H1 (cell line): ENCODE measurements around the gene GUCY1B1. TPM values are rescaled to one million over a fixed set of nuclear protein-coding genes. Genes with fewer than 3 reads are reported as not detected.

Experiments
- CTCF ChIA-PET: fragments of 300-600 bp; sonication (Branson Sonifier 250); formaldehyde crosslinking; loops from one replicate; lab custom pipeline; 2021; ENCODE audit not compliant: partially characterized antibody; lab: Charles Lee
- POLR2A ChIA-PET: fragments of 300-600 bp; sonication (Branson Sonifier 250); formaldehyde crosslinking; loops from one replicate; lab custom pipeline; 2021; ENCODE audit warnings: inconsistent platforms; ENCODE audit not compliant: partially characterized antibody; lab: Charles Lee
- DNase-seq, 2 experiments: peaks; one replicate each; pipeline versions ENCODE4 v3.0.0 to v3.0.0-alpha.2; 2010 to 2022; ENCODE audit warnings: low spot score in 2 of 2, low read depth in 1 of 2, mixed read lengths in 1 of 2
- FAIRE-seq: peaks from 2 replicates; lab custom pipeline; 2011; peaks lifted over from hg19 to GRCh38; lab: Jason Lieb, UNC
- H2AFZ ChIP-seq: 2 replicates; pipeline ENCODE4 v1.8.1; 2012; ENCODE audit warnings: low read length, inconsistent platforms
- H2AK5ac ChIP-seq: 2 replicates; pipeline ENCODE4 v1.6.1; 2013; ENCODE audit warnings: low read depth, low read length
- H2BK120ac ChIP-seq: replicated peaks from 2 replicates; pipeline ENCODE3; 2013; ENCODE audit warnings: low read depth, low read length, inconsistent platforms
- H2BK12ac ChIP-seq: 2 replicates; pipeline ENCODE4 v1.6.1; 2013; ENCODE audit warnings: low read depth, low read length
- H2BK15ac ChIP-seq: 2 replicates; pipeline ENCODE4 v1.6.1; 2013; ENCODE audit warnings: low read length
- H2BK20ac ChIP-seq: 2 replicates; pipeline ENCODE4 v1.6.1; 2013; ENCODE audit warnings: low read length
- H2BK5ac ChIP-seq: 2 replicates; pipeline ENCODE4 v1.6.1; 2013; ENCODE audit warnings: low read depth, low read length
- H3K14ac ChIP-seq: 2 replicates; pipeline ENCODE4 v1.6.1; 2013; ENCODE audit warnings: inconsistent platforms; ENCODE audit not compliant: insufficient read length
- H3K18ac ChIP-seq: 2 replicates; pipeline ENCODE4 v1.6.1; 2013; ENCODE audit warnings: low read length; ENCODE audit errors: extremely low read depth
- H3K23ac ChIP-seq: 2 replicates; pipeline ENCODE4 v1.6.1; 2013; ENCODE audit warnings: inconsistent platforms; ENCODE audit not compliant: insufficient read length
- H3K23me2 ChIP-seq: 2 replicates; pipeline ENCODE4 v1.6.1; 2013; ENCODE audit warnings: low read depth, low read length
- H3K27ac ChIP-seq: 2 replicates; pipeline ENCODE4 v1.6.1; 2011; ENCODE audit warnings: low read depth, low read length, inconsistent platforms
- H3K27me3 ChIP-seq, 4 experiments: replicated peaks in 1 of 4; 1 replicate in 1 of 4; 2 replicates in 3 of 4; pipeline versions ENCODE4 v1.6.1 to v1.8.1; 2011 to 2013; ENCODE audit warnings: low read length in 3 of 4, mild to moderate bottlenecking in 3 of 4, inconsistent platforms in 2 of 4, mixed read lengths in 2 of 4, moderate library complexity in 1 of 4; ENCODE audit not compliant: control insufficient read depth in 3 of 4, insufficient read depth in 3 of 4; ENCODE audit errors: extremely low read depth in 1 of 4
- H3K36me3 ChIP-seq, 4 experiments: 2 replicates each; pipeline versions ENCODE4 v1.6.1 to v1.8.1; 2011 to 2013; ENCODE audit warnings: mild to moderate bottlenecking in 4 of 4, low read length in 3 of 4, moderate library complexity in 2 of 4, control low read depth in 1 of 4, inconsistent platforms in 1 of 4; ENCODE audit not compliant: insufficient read depth in 4 of 4, control insufficient read depth in 2 of 4
- H3K4ac ChIP-seq: replicated peaks from 2 replicates; pipeline ENCODE3; 2013; ENCODE audit warnings: low read length, low read depth, mixed read lengths, inconsistent platforms; ENCODE audit not compliant: insufficient read length
- H3K4me1 ChIP-seq, 4 experiments: replicated peaks in 1 of 4; 1 replicate in 1 of 4; 2 replicates in 3 of 4; pipeline versions ENCODE4 v1.6.1 to v1.8.1; 2011 to 2013; ENCODE audit warnings: low read length in 3 of 4, inconsistent platforms in 2 of 4, mixed read lengths in 1 of 4; ENCODE audit not compliant: insufficient read depth in 4 of 4, control insufficient read depth in 3 of 4
- H3K4me2 ChIP-seq, 2 experiments: 2 replicates each; pipeline versions ENCODE4 v1.6.1 to v1.8.1; 2011 to 2013; ENCODE audit warnings: low read depth in 2 of 2, low read length in 2 of 2, control low read depth in 1 of 2, inconsistent platforms in 1 of 2, mild to moderate bottlenecking in 1 of 2; ENCODE audit not compliant: insufficient read depth in 1 of 2
- H3K4me3 ChIP-seq, 4 experiments: fragments of 200-600, 300-600 bp in 1 of 4; sonication (generic), shearing (Covaris generic), sonication (Bioruptor Twin) in 1 of 4; 2 replicates each; pipeline versions ENCODE4 v1.5.1 to v1.8.1; 2011 to 2016; ENCODE audit warnings: low read length in 4 of 4, low read depth in 3 of 4, control low read depth in 2 of 4, inconsistent platforms in 2 of 4, mild to moderate bottlenecking in 2 of 4, mixed read lengths in 1 of 4, moderate library complexity in 1 of 4; ENCODE audit not compliant: insufficient read depth in 2 of 4; ENCODE audit errors: extremely low read depth in 1 of 4
- H3K56ac ChIP-seq: replicated peaks from 2 replicates; pipeline ENCODE3; 2013; ENCODE audit warnings: low read depth, mild to moderate bottlenecking, mixed read lengths, low read length, inconsistent platforms; ENCODE audit not compliant: insufficient read length
- H3K79me1 ChIP-seq: 2 replicates; pipeline ENCODE4 v1.6.1; 2013; ENCODE audit warnings: low read depth, low read length, control low read depth
- H3K79me2 ChIP-seq, 2 experiments: 2 replicates each; pipeline versions ENCODE4 v1.6.1 to v1.8.1; 2012 to 2013; ENCODE audit warnings: low read length in 2 of 2, mild to moderate bottlenecking in 2 of 2, inconsistent platforms in 1 of 2; ENCODE audit not compliant: insufficient read depth in 2 of 2, control insufficient read depth in 1 of 2
- H3K9ac ChIP-seq, 4 experiments: replicated peaks in 1 of 4; 1 replicate in 1 of 4; 2 replicates in 3 of 4; pipeline versions ENCODE4 v1.6.1 to v1.8.1; 2011 to 2013; ENCODE audit warnings: low read depth in 3 of 4, low read length in 3 of 4, control low read depth in 2 of 4, mild to moderate bottlenecking in 2 of 4, moderate library complexity in 2 of 4, inconsistent platforms in 1 of 4; ENCODE audit errors: extremely low read depth in 1 of 4
- H3K9me3 ChIP-seq, 2 experiments: 2 replicates each; pipeline versions ENCODE4 v1.6.1 to v1.8.1; 2012 to 2013; ENCODE audit warnings: mild to moderate bottlenecking in 2 of 2, moderate library complexity in 2 of 2, control low read depth in 1 of 2, inconsistent platforms in 1 of 2, low read depth in 1 of 2, low read length in 1 of 2, mixed read lengths in 1 of 2; ENCODE audit not compliant: insufficient read depth in 2 of 2
- H4K20me1 ChIP-seq, 2 experiments: replicated peaks in 1 of 2; 2 replicates each; pipeline versions ENCODE3 to v1.8.1; 2011 to 2013; ENCODE audit warnings: inconsistent platforms in 2 of 2, low read length in 2 of 2, mild to moderate bottlenecking in 1 of 2; ENCODE audit not compliant: insufficient read depth in 2 of 2, control insufficient read depth in 1 of 2
- H4K5ac ChIP-seq: 2 replicates; pipeline ENCODE4 v1.6.1; 2013; ENCODE audit warnings: low read length, low read depth, mixed read lengths, inconsistent platforms; ENCODE audit not compliant: insufficient read length
- H4K8ac ChIP-seq: 2 replicates; pipeline ENCODE4 v1.8.0; 2013; ENCODE audit warnings: mild to moderate bottlenecking, moderate library complexity, low read length, inconsistent platforms; ENCODE audit not compliant: insufficient read depth; ENCODE audit errors: extremely low read depth
- H4K91ac ChIP-seq: replicated peaks from 2 replicates; pipeline ENCODE3; 2013; ENCODE audit warnings: low read length, mixed read lengths, inconsistent platforms; ENCODE audit not compliant: insufficient read length
- CREB1 ChIP-seq: IDR thresholded peaks from 2 replicates; pipeline ENCODE4 v1.6.1; 2012; ENCODE audit warnings: inconsistent platforms
- FOSL1 ChIP-seq: IDR thresholded peaks from 2 replicates; pipeline ENCODE4 v1.6.1; 2011; ENCODE audit warnings: mild to moderate bottlenecking, low read depth, low read length, moderate library complexity; ENCODE audit not compliant: insufficient read depth
- HDAC2 ChIP-seq, 2 experiments: fragments of 300-600 bp in 1 of 2; sonication (generic) in 1 of 2; IDR thresholded peaks; 2 replicates each; pipeline ENCODE4 v1.6.1; 2011 to 2012; ENCODE audit warnings: low read depth in 2 of 2, low read length in 2 of 2, mild to moderate bottlenecking in 2 of 2, moderate library complexity in 2 of 2, borderline replicate concordance in 1 of 2, inconsistent platforms in 1 of 2
- RFX5 ChIP-seq: IDR thresholded peaks from 2 replicates; pipeline ENCODE4 v1.6.1; 2011; ENCODE audit warnings: low read depth, low read length, improper control_type of control experiment, borderline replicate concordance
- RNF2 ChIP-seq: fragments of 200-900, 300-1000 bp; sonication (generic); IDR thresholded peaks from 2 replicates; pipeline ENCODE4 v1.7.1; 2016; ENCODE audit warnings: borderline replicate concordance, low read depth, mild to moderate bottlenecking, antibody characterized with exemption, low read length; ENCODE audit not compliant: poor library complexity, severe bottlenecking; ENCODE audit errors: missing control alignments
- SAP30 ChIP-seq: fragments of 300-600 bp; sonication (generic); IDR thresholded peaks from 2 replicates; pipeline ENCODE4 v1.7.1; 2012; ENCODE audit warnings: low read length, moderate library complexity, mild to moderate bottlenecking, inconsistent platforms; ENCODE audit not compliant: insufficient read depth, insufficient replicate concordance
- SIN3A ChIP-seq, 2 experiments: IDR thresholded peaks in 1 of 2; conservative IDR thresholded peaks in 1 of 2; 2 replicates each; pipeline ENCODE4 v1.6.1; 2011 to 2012; ENCODE audit warnings: low read length in 2 of 2, improper control_type of control experiment in 1 of 2, low read depth in 1 of 2, mild to moderate bottlenecking in 1 of 2
- SP2 ChIP-seq: IDR thresholded peaks from 2 replicates; pipeline ENCODE4 v1.6.1; 2012; ENCODE audit warnings: mild to moderate bottlenecking, low read length, inconsistent platforms
- TAF7 ChIP-seq: optimal IDR thresholded peaks from 2 replicates; pipeline ENCODE3; 2011; ENCODE audit warnings: low read depth, mild to moderate bottlenecking, inconsistent platforms, low read length, moderate library complexity, borderline replicate concordance
- TBP ChIP-seq: IDR thresholded peaks from 2 replicates; pipeline ENCODE4 v1.6.1; 2011; ENCODE audit warnings: low read depth, low read length, improper control_type of control experiment
- TEAD4 ChIP-seq: IDR thresholded peaks from 2 replicates; pipeline ENCODE4 v1.6.1; 2012; ENCODE audit warnings: low read depth, low read length, inconsistent platforms, mixed read lengths
- WGBS, 2 experiments: shearing (Covaris generic) in 1 of 2; methylation state at CpG; one replicate each; pipeline versions ENCODE4 v1.1.6 to v1.1.7; 2013 to 2015; ENCODE audit warnings: low lambda C conversion rate in 2 of 2, mixed read lengths in 2 of 2, inconsistent platforms in 1 of 2, low coverage in 1 of 2, missing lambda C conversion rate in 1 of 2; ENCODE audit not compliant: insufficient replicate concordance in 2 of 2, insufficient coverage in 1 of 2, insufficient read length in 1 of 2; ENCODE audit errors: extremely low coverage in 1 of 2, missing lambda C conversion rate in 1 of 2; 5-methylcytosine and 5-hydroxymethylcytosine counted together
- polyA plus RNA-seq, 7 experiments: library from polyadenylated mRNA; depleted of rRNA in 3 of 7; stranded (reverse) in 5 of 7; unstranded in 2 of 7; fragments of >200 nt in 5 of 7; fragments of 200-250 nt in 2 of 7; gene quantifications; 1 replicate in 5 of 7; 2 replicates in 1 of 7; 4 replicates in 1 of 7; pipeline versions ENCODE4 v1.2.1 to v1.2.3, GENCODE V29; 2011 to 2013; ENCODE audit warnings: missing spikeins in 2 of 7, mixed read lengths in 2 of 7
- total RNA-seq: library from RNA; stranded (reverse); fragmentation: NEBNext Ultra II Directional; extraction: Animal tissue kit (Norgen Biotek cat#: 25700); gene quantifications from 2 replicates; pipeline ENCODE4 v1.2.1, GENCODE V29; 2021
- TF ChIP-seq, protein P1 (sequence below): IDR thresholded peaks from 2 replicates; pipeline ENCODE4 v1.6.1; 2011; ENCODE audit warnings: low read length, improper control_type of control experiment

GUCY1B1 gene
- total and polyA plus RNA-seq, 2 of the 8 experiments (the other 6 are each of a cell fraction or from before 2014, with no cell fraction given): 1.5 to 2.9 TPM

DNA sequence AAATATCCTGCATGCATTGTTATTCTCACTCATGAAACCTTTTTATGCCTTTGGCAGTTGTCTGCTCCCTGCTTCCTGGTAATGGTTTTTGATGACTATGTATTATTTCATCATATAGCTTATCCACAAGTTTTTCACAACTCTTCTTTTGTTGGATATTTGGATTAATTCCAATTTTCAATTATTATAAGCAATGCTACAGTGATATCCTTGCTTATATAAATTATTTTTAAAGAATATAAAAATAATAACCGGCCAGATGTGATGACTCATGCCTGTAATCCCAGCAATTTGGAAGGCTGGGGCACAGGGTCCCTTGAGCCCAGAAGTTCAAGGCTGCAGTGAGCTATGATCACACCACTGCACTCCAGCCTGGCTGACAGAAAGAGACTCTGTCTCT lies 60.2 kb downstream of the GUCY1B1 start:
- H2BK5ac ChIP-seq: no peak overlapping the region
- no peaks in the 10 kb centered on the region for H3K9me3 ChIP-seq
- ChIA-PET CTCF (interaction anchor here (1.3 to 2.4 kb wide), 2 partner anchors 9 to 23 kb away, joined by 5 read pairs; no protein-coding TSS in a partner anchor), POLR2A (no interaction called here)
- no peak overlapping the region for H4K5ac ChIP-seq
- no peak overlapping the region for H2BK12ac ChIP-seq
- WGBS, 2 experiments: 44% methylated on average over 1 of the region's 1 CpG; no CpG with 5 or more reads in 1 of the 2 experiments
- H3K14ac ChIP-seq: no peak overlapping the region
- no peak for DNase-seq
- H4K8ac ChIP-seq: no peak overlapping the region
- no peak for FAIRE-seq
- no peaks in the 10 kb centered on the region for H3K23me2 ChIP-seq
- no peak overlapping the region for H4K91ac ChIP-seq
- no peak overlapping the region for H2BK15ac ChIP-seq
- H3K79me2 ChIP-seq: no peaks in the 10 kb centered on the region
- H2BK120ac ChIP-seq: no peak overlapping the region
- H3K4me3 ChIP-seq: no peak overlapping the region
- no peaks in the 10 kb centered on the region for H3K27me3 ChIP-seq
- H3K23ac ChIP-seq: no peak overlapping the region
- H3K56ac ChIP-seq: no peak overlapping the region
- H3K79me1 ChIP-seq: no peaks in the 10 kb centered on the region
- H3K27ac ChIP-seq: no peak overlapping the region
- no peaks in the 10 kb centered on the region for H3K36me3 ChIP-seq
- H2AFZ ChIP-seq: no peak overlapping the region
- H3K18ac ChIP-seq: no peak overlapping the region
- H4K20me1 ChIP-seq: no peaks in the 10 kb centered on the region
- no peak overlapping the region for H2AK5ac ChIP-seq
- no peak overlapping the region for H3K4me2 ChIP-seq
- H3K9ac ChIP-seq: no peak overlapping the region
- no peak overlapping the region for H2BK20ac ChIP-seq
- no peak overlapping the region for H3K4ac ChIP-seq
- peaks cover 0 to 3% (median 1%) of the 10 kb centered on the region in 4 experiments; a peak in 1 of 7 replicates for H3K4me1 ChIP-seq
- TF ChIP-seq TBP (no peak), RNF2 (no peak), RFX5 (no peak), SP2 (no peak), TAF7 (no peak), SIN3A (conservative IDR thresholded peaks at IDR 0.05 in 1 of 2, IDR thresholded peaks at IDR 0.05 in 1 of 2; ENCODE audit: low read depth in 1 of 2, low read length in 2 of 2) (no peak), CREB1 (no peak), TEAD4 (no peak), SAP30 (no peak), HDAC2 (IDR thresholded peaks at IDR 0.05; ENCODE audit: borderline replicate concordance in 1 of 2, low read depth in 2 of 2, low read length in 2 of 2) (no peak), FOSL1 (no peak)
- TF ChIP-seq, protein P1, sequence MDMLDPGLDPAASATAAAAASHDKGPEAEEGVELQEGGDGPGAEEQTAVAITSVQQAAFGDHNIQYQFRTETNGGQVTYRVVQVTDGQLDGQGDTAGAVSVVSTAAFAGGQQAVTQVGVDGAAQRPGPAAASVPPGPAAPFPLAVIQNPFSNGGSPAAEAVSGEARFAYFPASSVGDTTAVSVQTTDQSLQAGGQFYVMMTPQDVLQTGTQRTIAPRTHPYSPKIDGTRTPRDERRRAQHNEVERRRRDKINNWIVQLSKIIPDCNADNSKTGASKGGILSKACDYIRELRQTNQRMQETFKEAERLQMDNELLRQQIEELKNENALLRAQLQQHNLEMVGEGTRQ: no peak
